ENCODE measurements around the gene CDC37.
A peak's percentile ranks its signal among the peaks of the same experiment; 100 is the strongest.

Gene CDC37

GRCh38 chr19:10442698-10443097, 39.4 kb upstream of the CDC37 start:
- Histone ChIP-seq H3K79me2 (peaks cover 46% of the 10 kb centered on the region), H3K4me1 (no peaks in the 10 kb centered on the region), H3K27me3 (ENCODE audit: control insufficient read depth, insufficient read depth, low read length) (no peaks in the 10 kb centered on the region), H3K4me2 (ENCODE audit: low read length) (no peak overlapping the region), H3K27ac (no peak overlapping the region), H3K9ac (no peak overlapping the region), H2AFZ (no peak overlapping the region), H3K36me3 (ENCODE audit: control insufficient read depth, insufficient read depth, low read length) (no peaks in the 10 kb centered on the region), H3K4me3 (ENCODE audit: low read depth, low read length) (no peak overlapping the region), H3K9me3 (ENCODE audit: control insufficient read depth, low read length) (no peaks in the 10 kb centered on the region)
- no peak for TF ChIP-seq CTCF (IDR thresholded peaks at IDR 0.05)

- Histone ChIP-seq H3K27ac (no peak overlapping the region), H3K4me2 (ENCODE audit: low read length) (no peak overlapping the region), H3K4me3 (ENCODE audit: low read depth, low read length) (no peak overlapping the region), H3K9ac (no peak overlapping the region), H3K9me3 (ENCODE audit: control insufficient read depth, low read length) (no peaks in the 10 kb centered on the region), H3K36me3 (ENCODE audit: control insufficient read depth, insufficient read depth, low read length) (no peaks in the 10 kb centered on the region), H3K79me2 (peaks cover 60% of the 10 kb centered on the region), H3K27me3 (ENCODE audit: control insufficient read depth, insufficient read depth, low read length) (no peaks in the 10 kb centered on the region), H2AFZ (no peak overlapping the region), H3K4me1 (no peaks in the 10 kb centered on the region)
- TF ChIP-seq CTCF (IDR thresholded peaks at IDR 0.05): no peak
Measured at GRCh38 chr19:10439588-10439987, 36.2 kb upstream of the CDC37 start.

- Histone ChIP-seq H2AFZ (peak overlapping the region; percentile 9), H3K9me3 (ENCODE audit: control insufficient read depth, low read length) (no peaks in the 10 kb centered on the region), H3K4me1 (peaks cover 17% of the 10 kb centered on the region), H3K9ac (no peak overlapping the region), H3K4me2 (ENCODE audit: low read length) (peak overlapping the region; percentile 88), H3K79me2 (peaks cover 27% of the 10 kb centered on the region), H3K27me3 (ENCODE audit: control insufficient read depth, insufficient read depth, low read length) (no peaks in the 10 kb centered on the region), H3K36me3 (ENCODE audit: control insufficient read depth, insufficient read depth, low read length) (no peaks in the 10 kb centered on the region), H3K27ac (peak overlapping the region; percentile 47), H3K4me3 (ENCODE audit: low read depth, low read length) (peak overlapping the region; percentile 77)
- no peak for TF ChIP-seq CTCF (IDR thresholded peaks at IDR 0.05)
Measured at GRCh38 chr19:10433131-10433536, 29.8 kb upstream of the CDC37 start.

- Histone ChIP-seq H3K79me2 (peaks cover 23% of the 10 kb centered on the region), H3K4me1 (peaks cover 17% of the 10 kb centered on the region), H3K9me3 (ENCODE audit: control insufficient read depth, low read length) (no peaks in the 10 kb centered on the region), H3K9ac (peak overlapping the region; percentile 58), H2AFZ (peak overlapping the region; percentile 82), H3K4me3 (ENCODE audit: low read depth, low read length) (peak overlapping the region; percentile 77), H3K27ac (peak overlapping the region; percentile 47), H3K36me3 (ENCODE audit: control insufficient read depth, insufficient read depth, low read length) (no peaks in the 10 kb centered on the region), H3K4me2 (ENCODE audit: low read length) (peak overlapping the region; percentile 88), H3K27me3 (ENCODE audit: control insufficient read depth, insufficient read depth, low read length) (no peaks in the 10 kb centered on the region)
- no peak for TF ChIP-seq CTCF (IDR thresholded peaks at IDR 0.05)
Measured at GRCh38 chr19:10432736-10433130, 29.4 kb upstream of the CDC37 start.

GRCh38 chr19:10431943-10432735, 28.8 kb upstream of the CDC37 start:
- Histone ChIP-seq H3K4me2 (ENCODE audit: low read length) (peak overlapping the region; percentile 88), H3K4me1 (peaks cover 17% of the 10 kb centered on the region), H3K27me3 (ENCODE audit: control insufficient read depth, insufficient read depth, low read length) (no peaks in the 10 kb centered on the region), H3K79me2 (peaks cover 20% of the 10 kb centered on the region), H3K4me3 (ENCODE audit: low read depth, low read length) (peak overlapping the region; percentile 77), H3K9ac (peak overlapping the region; percentile 58), H2AFZ (peak overlapping the region; percentile 82), H3K27ac (peak overlapping the region; percentile 47), H3K9me3 (ENCODE audit: control insufficient read depth, low read length) (no peaks in the 10 kb centered on the region), H3K36me3 (ENCODE audit: control insufficient read depth, insufficient read depth, low read length) (no peaks in the 10 kb centered on the region)
- TF ChIP-seq CTCF (IDR thresholded peaks at IDR 0.05): no peak
